ENCODE measurements around the gene CROCC2. TPM values are rescaled to one million over a fixed set of nuclear protein-coding genes. Genes with fewer than 3 reads are reported as not detected.

The CROCC2 gene
- polyA plus RNA-seq, 1 of the 3 experiments (the other 2 are of a cell fraction), result not detected

DNA sequence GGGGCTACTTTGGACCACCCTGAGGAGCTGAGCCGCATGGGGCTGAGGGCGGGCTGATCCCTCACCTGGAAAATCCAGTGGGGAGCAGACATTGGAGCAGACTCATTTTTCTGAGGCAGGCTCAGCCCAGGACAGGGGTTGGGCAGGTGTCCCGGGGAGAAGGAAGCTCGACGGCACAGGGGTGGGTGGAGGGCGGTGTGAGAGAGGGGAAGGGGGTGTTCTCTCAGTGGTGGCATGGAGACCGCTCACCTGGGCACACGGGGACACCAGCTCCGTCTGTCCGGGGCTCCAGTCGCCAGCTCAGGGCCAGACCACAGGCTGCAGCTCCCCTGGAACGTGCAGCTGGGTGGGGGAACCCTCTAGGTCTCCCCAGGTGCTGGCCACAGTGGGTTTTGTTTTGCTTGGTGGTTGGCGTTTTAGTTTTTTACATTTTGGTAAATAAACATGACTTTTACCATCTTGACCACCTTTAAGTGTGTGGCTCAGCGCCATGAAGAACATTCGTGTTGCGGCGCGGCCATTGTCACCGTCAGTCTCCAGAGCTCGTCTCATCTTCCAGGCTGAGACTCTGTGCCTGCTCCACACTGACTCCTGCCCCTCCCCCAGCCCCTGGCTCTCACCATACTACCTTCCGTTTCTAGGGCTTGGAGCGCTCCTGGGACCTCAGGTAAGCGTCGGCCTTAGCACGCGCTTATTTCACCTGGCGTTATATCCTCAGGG lies 5.8 kb upstream of the CROCC2 start:
- Histone ChIP-seq H3K9me3 (no peaks in the 10 kb centered on the region), H3K27me3 (ENCODE audit: insufficient read depth) (no peaks in the 10 kb centered on the region), H3K4me2 (no peak overlapping the region), H3K36me3 (replicated peaks in 1 of 2; ENCODE audit: control insufficient read depth in 1 of 2, insufficient read depth in 2 of 2, low read length in 1 of 2) (no peaks in the 10 kb centered on the region), H3K79me2 (ENCODE audit: insufficient read depth) (no peaks in the 10 kb centered on the region), H3K9ac (no peak overlapping the region), H4K20me1 (ENCODE audit: insufficient read depth) (no peaks in the 10 kb centered on the region), H3F3A (replicated peaks; ENCODE audit: insufficient read depth) (no peaks in the 10 kb centered on the region), H2AFZ (ENCODE audit: low read depth) (no peak overlapping the region), H3K4me1 (ENCODE audit: control insufficient read depth in 1 of 2, insufficient read depth in 2 of 2, low read depth in 1 of 2, low read length in 1 of 2) (peaks cover 0 to 42% of the 10 kb centered on the region in 2 experiments; a peak in 1 of 4 replicates), H3K4me3 (ENCODE audit: low read depth in 2 of 2, low read length in 1 of 2) (no peak overlapping the region), H3K9me2 (no peaks in the 10 kb centered on the region), H3K27ac (ENCODE audit: low read depth in 2 of 2, low read length in 1 of 2) (no peak overlapping the region)
- CTCF ChIA-PET, result interaction anchor here (1.0 to 4.1 kb wide), 4 partner anchors 9 to 49 kb away, joined by 3 to 29 read pairs (median 6); no protein-coding TSS in a partner anchor
- DNase-seq, result no peak
- POLR2A ChIA-PET, result no interaction called here
- TF ChIP-seq RCOR1 (IDR thresholded peaks at IDR 0.05; ENCODE audit: low read length) (no peak), TAF1 (IDR thresholded peaks at IDR 0.05; ENCODE audit: borderline replicate concordance, low read depth, low read length) (no peak), EZH2phosphoT487 (IDR thresholded peaks at IDR 0.05; ENCODE audit: borderline replicate concordance, low read depth) (no peak), NRF1 (IDR thresholded peaks at IDR 0.05; ENCODE audit: low read depth, low read length) (no peak)
- TF ChIP-seq, protein P1, sequence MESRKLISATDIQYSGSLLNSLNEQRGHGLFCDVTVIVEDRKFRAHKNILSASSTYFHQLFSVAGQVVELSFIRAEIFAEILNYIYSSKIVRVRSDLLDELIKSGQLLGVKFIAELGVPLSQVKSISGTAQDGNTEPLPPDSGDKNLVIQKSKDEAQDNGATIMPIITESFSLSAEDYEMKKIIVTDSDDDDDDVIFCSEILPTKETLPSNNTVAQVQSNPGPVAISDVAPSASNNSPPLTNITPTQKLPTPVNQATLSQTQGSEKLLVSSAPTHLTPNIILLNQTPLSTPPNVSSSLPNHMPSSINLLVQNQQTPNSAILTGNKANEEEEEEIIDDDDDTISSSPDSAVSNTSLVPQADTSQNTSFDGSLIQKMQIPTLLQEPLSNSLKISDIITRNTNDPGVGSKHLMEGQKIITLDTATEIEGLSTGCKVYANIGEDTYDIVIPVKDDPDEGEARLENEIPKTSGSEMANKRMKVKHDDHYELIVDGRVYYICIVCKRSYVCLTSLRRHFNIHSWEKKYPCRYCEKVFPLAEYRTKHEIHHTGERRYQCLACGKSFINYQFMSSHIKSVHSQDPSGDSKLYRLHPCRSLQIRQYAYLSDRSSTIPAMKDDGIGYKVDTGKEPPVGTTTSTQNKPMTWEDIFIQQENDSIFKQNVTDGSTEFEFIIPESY (IDR thresholded peaks at IDR 0.05; ENCODE audit: borderline replicate concordance, low read depth), result no peak
- TF ChIP-seq, protein P2, sequence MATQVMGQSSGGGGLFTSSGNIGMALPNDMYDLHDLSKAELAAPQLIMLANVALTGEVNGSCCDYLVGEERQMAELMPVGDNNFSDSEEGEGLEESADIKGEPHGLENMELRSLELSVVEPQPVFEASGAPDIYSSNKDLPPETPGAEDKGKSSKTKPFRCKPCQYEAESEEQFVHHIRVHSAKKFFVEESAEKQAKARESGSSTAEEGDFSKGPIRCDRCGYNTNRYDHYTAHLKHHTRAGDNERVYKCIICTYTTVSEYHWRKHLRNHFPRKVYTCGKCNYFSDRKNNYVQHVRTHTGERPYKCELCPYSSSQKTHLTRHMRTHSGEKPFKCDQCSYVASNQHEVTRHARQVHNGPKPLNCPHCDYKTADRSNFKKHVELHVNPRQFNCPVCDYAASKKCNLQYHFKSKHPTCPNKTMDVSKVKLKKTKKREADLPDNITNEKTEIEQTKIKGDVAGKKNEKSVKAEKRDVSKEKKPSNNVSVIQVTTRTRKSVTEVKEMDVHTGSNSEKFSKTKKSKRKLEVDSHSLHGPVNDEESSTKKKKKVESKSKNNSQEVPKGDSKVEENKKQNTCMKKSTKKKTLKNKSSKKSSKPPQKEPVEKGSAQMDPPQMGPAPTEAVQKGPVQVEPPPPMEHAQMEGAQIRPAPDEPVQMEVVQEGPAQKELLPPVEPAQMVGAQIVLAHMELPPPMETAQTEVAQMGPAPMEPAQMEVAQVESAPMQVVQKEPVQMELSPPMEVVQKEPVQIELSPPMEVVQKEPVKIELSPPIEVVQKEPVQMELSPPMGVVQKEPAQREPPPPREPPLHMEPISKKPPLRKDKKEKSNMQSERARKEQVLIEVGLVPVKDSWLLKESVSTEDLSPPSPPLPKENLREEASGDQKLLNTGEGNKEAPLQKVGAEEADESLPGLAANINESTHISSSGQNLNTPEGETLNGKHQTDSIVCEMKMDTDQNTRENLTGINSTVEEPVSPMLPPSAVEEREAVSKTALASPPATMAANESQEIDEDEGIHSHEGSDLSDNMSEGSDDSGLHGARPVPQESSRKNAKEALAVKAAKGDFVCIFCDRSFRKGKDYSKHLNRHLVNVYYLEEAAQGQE (IDR thresholded peaks at IDR 0.05; ENCODE audit: low read depth, low read length), result no peak
- TF ChIP-seq, protein P3, sequence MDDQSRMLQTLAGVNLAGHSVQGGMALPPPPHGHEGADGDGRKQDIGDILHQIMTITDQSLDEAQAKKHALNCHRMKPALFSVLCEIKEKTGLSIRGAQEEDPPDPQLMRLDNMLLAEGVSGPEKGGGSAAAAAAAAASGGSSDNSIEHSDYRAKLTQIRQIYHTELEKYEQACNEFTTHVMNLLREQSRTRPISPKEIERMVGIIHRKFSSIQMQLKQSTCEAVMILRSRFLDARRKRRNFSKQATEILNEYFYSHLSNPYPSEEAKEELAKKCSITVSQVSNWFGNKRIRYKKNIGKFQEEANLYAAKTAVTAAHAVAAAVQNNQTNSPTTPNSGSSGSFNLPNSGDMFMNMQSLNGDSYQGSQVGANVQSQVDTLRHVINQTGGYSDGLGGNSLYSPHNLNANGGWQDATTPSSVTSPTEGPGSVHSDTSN (IDR thresholded peaks at IDR 0.05), result no peak
- TF ChIP-seq, protein P4, sequence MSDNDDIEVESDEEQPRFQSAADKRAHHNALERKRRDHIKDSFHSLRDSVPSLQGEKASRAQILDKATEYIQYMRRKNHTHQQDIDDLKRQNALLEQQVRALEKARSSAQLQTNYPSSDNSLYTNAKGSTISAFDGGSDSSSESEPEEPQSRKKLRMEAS (IDR thresholded peaks at IDR 0.05; ENCODE audit: low read depth), result no peak
- WGBS (ENCODE audit: low lambda C conversion rate), result 67% methylated on average over 24 of the region's 27 CpGs
